Activated T-cell treated with anti-CD3 and anti-CD28 coated beads, Interleukin-2, amount 50 U/mL, for 72 hours (primary cell): Measurements from ENCODE around the gene TPST1. TPM values are rescaled to one million over a fixed set of nuclear protein-coding genes. Genes with fewer than 3 reads are reported as not detected.

Source experiments
- ATAC-seq, 2 donors: fragments of 150-1000 bp; cut with Tn5 transposase; replicated peaks in 1 of 2; 2 replicates each; pipeline ENCODE4 v1.10.0; 2021; ENCODE audit warnings: moderate library complexity in 2 of 2, mild to moderate bottlenecking in 1 of 2
- DNase-seq, 2 donors: peaks; one replicate each; pipeline ENCODE4 v3.0.0; 2021 to 2022; ENCODE audit warnings: mixed read lengths in 1 of 2
- H3K27ac Mint-ChIP-seq: one replicate; pipeline ENCODE4 v1.8.0; 2022; ENCODE audit warnings: mild to moderate bottlenecking, moderate library complexity, mixed read lengths
- H3K27me3 Mint-ChIP-seq: one replicate; pipeline ENCODE4 v1.8.0; 2022; ENCODE audit warnings: low read depth, mixed read lengths
- H3K36me3 Mint-ChIP-seq, 2 donors: one replicate each; pipeline ENCODE4 v1.8.0; 2022; ENCODE audit warnings: mixed read lengths in 2 of 2, mild to moderate bottlenecking in 1 of 2; ENCODE audit not compliant: insufficient read depth in 2 of 2
- H3K4me1 Mint-ChIP-seq: one replicate; pipeline ENCODE4 v1.8.0; 2022; ENCODE audit warnings: low read depth, mixed read lengths
- H3K4me3 Mint-ChIP-seq, 2 donors: one replicate each; pipeline ENCODE4 v1.8.0; 2022; ENCODE audit warnings: mild to moderate bottlenecking in 2 of 2, mixed read lengths in 2 of 2, moderate library complexity in 2 of 2
- H3K9me3 Mint-ChIP-seq, 2 donors: one replicate each; pipeline ENCODE4 v1.8.0; 2022; ENCODE audit warnings: mixed read lengths in 2 of 2
- total RNA-seq, 2 donors: library from RNA; stranded (reverse); gene quantifications; one replicate each; pipeline ENCODE4 v1.2.3, GENCODE V29; 2022

Gene TPST1
- total RNA-seq, 2 donors from 2014 or later: 2.1 to 2.3 TPM

GRCh38 chr7:66258409-66258808 lies 53.3 kb downstream of the TPST1 start:
- Mint-ChIP-seq H3K9me3 (no peaks in the 10 kb centered on the region), H3K4me3 (no peak overlapping the region), H3K27ac (no peak overlapping the region), H3K36me3 (no peaks in the 10 kb centered on the region), H3K27me3 (no peaks in the 10 kb centered on the region), H3K4me1 (no peaks in the 10 kb centered on the region)
- ATAC-seq (no peak), DNase-seq (no peak)

GRCh38 chr7:66261941-66262340 lies 56.8 kb downstream of the TPST1 start:
- Mint-ChIP-seq H3K9me3 (peaks cover 8 to 9% of the 10 kb centered on the region in 2 donors), H3K4me1 (no peaks in the 10 kb centered on the region), H3K4me3 (no peak overlapping the region), H3K27me3 (no peaks in the 10 kb centered on the region), H3K36me3 (peaks cover 12 to 20% of the 10 kb centered on the region in 2 donors), H3K27ac (no peak overlapping the region)
- no peak for DNase-seq
- ATAC-seq: no peak

- Mint-ChIP-seq H3K4me1 (no peaks in the 10 kb centered on the region), H3K27ac (no peak overlapping the region), H3K27me3 (no peaks in the 10 kb centered on the region), H3K4me3 (no peak overlapping the region), H3K36me3 (peaks cover 12 to 20% of the 10 kb centered on the region in 2 donors), H3K9me3 (peaks cover 9 to 12% of the 10 kb centered on the region in 2 donors)
- ATAC-seq: no peak
- DNase-seq: no peak
Observed at GRCh38 chr7:66263936-66264335, 58.8 kb downstream of the TPST1 start.

GRCh38 chr7:66265566-66265965 lies 60.4 kb downstream of the TPST1 start:
- Mint-ChIP-seq H3K4me1 (no peaks in the 10 kb centered on the region), H3K27ac (no peak overlapping the region), H3K9me3 (peaks cover 9 to 12% of the 10 kb centered on the region in 2 donors), H3K36me3 (peaks cover 12 to 20% of the 10 kb centered on the region in 2 donors), H3K27me3 (no peaks in the 10 kb centered on the region), H3K4me3 (no peak overlapping the region)
- DNase-seq (no peak), ATAC-seq (no peak)

GRCh38 chr7:66267249-66267648 lies 62.1 kb downstream of the TPST1 start:
- Mint-ChIP-seq H3K27me3 (no peaks in the 10 kb centered on the region), H3K4me3 (no peak overlapping the region), H3K4me1 (no peaks in the 10 kb centered on the region), H3K36me3 (peaks cover 12 to 20% of the 10 kb centered on the region in 2 donors), H3K27ac (no peak overlapping the region), H3K9me3 (peaks cover 11 to 13% of the 10 kb centered on the region in 2 donors)
- ATAC-seq (no peak), DNase-seq (no peak)

- no peak for DNase-seq
- peaks cover 8 to 9% of the 10 kb centered on the region in 2 donors for H3K36me3 Mint-ChIP-seq
- H3K27me3 Mint-ChIP-seq: no peaks in the 10 kb centered on the region
- no peak for ATAC-seq
- no peak overlapping the region for H3K27ac Mint-ChIP-seq
- no peaks in the 10 kb centered on the region for H3K4me1 Mint-ChIP-seq
- peaks cover 6 to 11% of the 10 kb centered on the region in 2 donors for H3K9me3 Mint-ChIP-seq
- H3K4me3 Mint-ChIP-seq: no peak overlapping the region
Observed at GRCh38 chr7:66269978-66270377, 64.8 kb downstream of the TPST1 start.

GRCh38 chr7:66272321-66272720 lies 67.2 kb downstream of the TPST1 start:
- Mint-ChIP-seq H3K4me3 (no peak overlapping the region), H3K4me1 (no peaks in the 10 kb centered on the region), H3K9me3 (peaks cover 2 to 3% of the 10 kb centered on the region in 2 donors), H3K27me3 (no peaks in the 10 kb centered on the region), H3K27ac (no peak overlapping the region), H3K36me3 (no peaks in the 10 kb centered on the region)
- ATAC-seq (no peak), DNase-seq (no peak)

GRCh38 chr7:66276363-66276762 lies 71.2 kb downstream of the TPST1 start:
- no peaks in the 10 kb centered on the region for H3K4me1 Mint-ChIP-seq

GRCh38 chr7:66277492-66277891 lies 72.4 kb downstream of the TPST1 start:
- DNase-seq: no peak
- no peaks in the 10 kb centered on the region for H3K4me1 Mint-ChIP-seq
- H3K9me3 Mint-ChIP-seq: no peaks in the 10 kb centered on the region
- no peaks in the 10 kb centered on the region for H3K36me3 Mint-ChIP-seq
- H3K4me3 Mint-ChIP-seq: no peak overlapping the region
- no peaks in the 10 kb centered on the region for H3K27me3 Mint-ChIP-seq
- H3K27ac Mint-ChIP-seq: no peak overlapping the region
- no peak for ATAC-seq

More at GRCh38 chr7:66276363-66276762, 71.2 kb downstream of the TPST1 start:
- ATAC-seq (no peak), DNase-seq (no peak)
- no peak overlapping the region for H3K27ac Mint-ChIP-seq
- no peaks in the 10 kb centered on the region for H3K36me3 Mint-ChIP-seq
- H3K9me3 Mint-ChIP-seq: peaks cover 1% of the 10 kb centered on the region in 2 donors
- H3K27me3 Mint-ChIP-seq: no peaks in the 10 kb centered on the region
- no peak overlapping the region for H3K4me3 Mint-ChIP-seq

- no peak for ATAC-seq
- Mint-ChIP-seq H3K36me3 (no peaks in the 10 kb centered on the region), H3K27me3 (no peaks in the 10 kb centered on the region), H3K9me3 (no peaks in the 10 kb centered on the region), H3K4me1 (peaks cover 5% of the 10 kb centered on the region), H3K4me3 (no peak overlapping the region), H3K27ac (no peak overlapping the region)
- no peak for DNase-seq
Observed at GRCh38 chr7:66279912-66280311, 74.8 kb downstream of the TPST1 start.

- H3K27me3 Mint-ChIP-seq: no peaks in the 10 kb centered on the region
- no peaks in the 10 kb centered on the region for H3K9me3 Mint-ChIP-seq
- no peak for ATAC-seq
- no peaks in the 10 kb centered on the region for H3K36me3 Mint-ChIP-seq
- no peak overlapping the region for H3K4me3 Mint-ChIP-seq
- H3K27ac Mint-ChIP-seq: no peak overlapping the region
- no peak for DNase-seq
- H3K4me1 Mint-ChIP-seq: peaks cover 5% of the 10 kb centered on the region
Observed at GRCh38 chr7:66281678-66282590, 76.8 kb downstream of the TPST1 start.

- ATAC-seq (no peak), DNase-seq (no peak)
- H3K4me1 Mint-ChIP-seq: peaks cover 5% of the 10 kb centered on the region
- no peaks in the 10 kb centered on the region for H3K36me3 Mint-ChIP-seq
- H3K27me3 Mint-ChIP-seq: no peaks in the 10 kb centered on the region
- H3K27ac Mint-ChIP-seq: no peak overlapping the region
- no peaks in the 10 kb centered on the region for H3K9me3 Mint-ChIP-seq
- no peak overlapping the region for H3K4me3 Mint-ChIP-seq
Observed at GRCh38 chr7:66282591-66282935, 77.4 kb downstream of the TPST1 start.

- H3K27ac Mint-ChIP-seq: no peak overlapping the region
- H3K27me3 Mint-ChIP-seq: no peaks in the 10 kb centered on the region
- peaks cover 5% of the 10 kb centered on the region for H3K4me1 Mint-ChIP-seq
- no peaks in the 10 kb centered on the region for H3K36me3 Mint-ChIP-seq
- no peak overlapping the region for H3K4me3 Mint-ChIP-seq
- ATAC-seq (peak; percentile 86 to 95), DNase-seq (no peak)
- no peaks in the 10 kb centered on the region for H3K9me3 Mint-ChIP-seq
Observed at GRCh38 chr7:66283003-66283920, 78.1 kb downstream of the TPST1 start.
